RWPE1 (cell line): ENCODE measurements around the gene POLR1A.

Experiments
- CTCF ChIA-PET: fragments of 350-600 bp; sonication (Branson Sonifier 250); formaldehyde crosslinking; extraction: SDS; loops from one replicate; lab custom pipeline; 2021; lab: Yijun Ruan, JAX
- POLR2A ChIA-PET: fragments of 400-600 bp; formaldehyde crosslinking; extraction: SDS; loops from one replicate; lab custom pipeline; 2020; ENCODE audit warnings: antibody characterized with exemption; ENCODE audit not compliant: low non-redundant PET; lab: Yijun Ruan, JAX
- DNase-seq: peaks from one replicate; pipeline ENCODE4 v3.0.0; 2012; ENCODE audit warnings: low spot score
- H3K27ac ChIP-seq: fragments of 450-650 bp; 2 replicates; pipeline ENCODE4 v1.5.1; 2017
- CTCF ChIP-seq: fragments of 450-650 bp; conservative IDR thresholded peaks from 2 replicates; pipeline ENCODE4 v1.5.1; 2017; ENCODE audit warnings: low read depth, mild to moderate bottlenecking

Gene POLR1A

GRCh38 chr2:86048888-86049287 is 56.8 kb downstream of the POLR1A start:
- TF ChIP-seq CTCF, result no peak
- POLR2A ChIA-PET, result no interaction called here
- H3K27ac ChIP-seq, result no peak overlapping the region
- DNase-seq, result no peak
- CTCF ChIA-PET, result interaction anchor here (1.1 kb wide), 1 partner anchor 161 kb away, joined by 3 read pairs; no protein-coding TSS in a partner anchor

DNA sequence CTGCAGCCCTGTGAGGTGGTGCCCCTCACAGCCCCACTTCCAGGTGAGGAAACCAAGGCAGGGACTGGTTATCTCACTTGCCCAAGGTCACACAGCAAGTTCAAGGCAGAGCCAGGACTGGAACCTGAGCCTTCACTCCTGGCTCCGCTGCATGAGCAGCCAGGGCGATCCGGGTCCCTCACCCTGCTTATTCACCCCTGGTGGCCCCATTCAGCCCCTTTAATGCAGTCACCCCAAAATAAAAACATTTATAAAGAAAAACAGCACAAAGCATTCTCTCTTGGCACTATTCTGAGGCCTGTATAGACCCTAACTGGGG is 57.3 kb downstream of the POLR1A start:
- no peak for TF ChIP-seq CTCF
- CTCF ChIA-PET, result interaction anchor here (1.1 kb wide), 1 partner anchor 160 kb away, joined by 3 read pairs; no protein-coding TSS in a partner anchor
- H3K27ac ChIP-seq, result peak overlapping the region; percentile 14; the same call in 1 of the 2 replicates
- POLR2A ChIA-PET, result no interaction called here
- DNase-seq, result no peak

- ChIA-PET POLR2A (no interaction called here), CTCF (interaction anchor here (1.1 kb wide), 1 partner anchor 160 kb away, joined by 3 read pairs; no protein-coding TSS in a partner anchor)
- DNase-seq, result no peak
- H3K27ac ChIP-seq, result peak overlapping the region; percentile 14; the same call in 1 of the 2 replicates
- TF ChIP-seq CTCF, result no peak
Observed at GRCh38 chr2:86047575-86048382, 57.9 kb downstream of the POLR1A start.

DNA sequence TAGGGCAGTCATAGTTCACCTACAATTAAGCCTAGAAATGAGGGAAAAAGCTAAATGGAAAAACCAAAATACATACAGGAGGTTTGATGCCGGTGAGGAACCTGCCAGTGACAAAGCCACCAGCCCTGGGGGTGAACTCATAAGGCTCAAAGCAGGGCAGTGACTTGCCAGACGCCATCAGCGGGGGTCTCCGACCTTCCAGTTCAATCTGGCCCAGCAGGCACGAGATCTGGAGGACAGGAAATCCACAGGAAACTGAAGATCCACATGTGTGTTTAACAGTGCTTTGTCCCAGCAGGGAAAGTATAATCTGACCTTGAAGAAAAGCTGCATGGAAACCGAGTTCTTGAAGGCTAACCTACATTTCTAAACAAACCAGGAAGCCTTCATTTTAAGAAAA is 60.1 kb downstream of the POLR1A start:
- ChIA-PET CTCF (interaction anchor here (1.0 kb wide), 1 partner anchor 34 kb away, joined by 3 read pairs; no protein-coding TSS in a partner anchor), POLR2A (no interaction called here)
- no peak overlapping the region for H3K27ac ChIP-seq
- no peak for TF ChIP-seq CTCF
- no peak for DNase-seq

DNA sequence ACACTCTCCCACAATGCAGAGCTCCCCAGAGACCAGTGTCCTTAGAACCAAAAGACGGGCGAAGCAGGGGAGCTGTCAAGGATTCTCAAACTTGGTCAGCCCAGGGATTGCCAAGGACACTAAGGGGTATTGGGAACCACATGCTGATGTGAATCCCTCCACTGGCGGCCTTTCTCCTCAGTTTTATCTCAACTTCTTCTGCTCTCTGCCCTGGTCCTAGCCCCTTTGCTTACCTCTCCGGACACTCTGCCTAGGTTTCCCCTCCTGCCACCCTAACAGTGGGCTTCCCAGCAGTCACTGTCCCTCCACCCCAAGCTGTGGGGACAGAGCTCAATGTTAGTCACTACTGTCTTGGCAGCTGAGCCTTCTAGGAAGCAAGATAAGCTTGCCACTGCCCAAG is 61.1 kb downstream of the POLR1A start:
- DNase-seq, result no peak
- ChIA-PET POLR2A (no interaction called here), CTCF (interaction anchor here (0.6 to 0.8 kb wide), 2 partner anchors 134 to 155 kb away, joined by 5 to 8 read pairs; no protein-coding TSS in a partner anchor)
- no peak for TF ChIP-seq CTCF
- no peak overlapping the region for H3K27ac ChIP-seq

- POLR2A ChIA-PET, result no interaction called here
- CTCF ChIA-PET, result interaction anchor here (1.1 kb wide), 1 partner anchor 314 kb away, joined by 3 read pairs; no protein-coding TSS in a partner anchor
- H3K27ac ChIP-seq, result no peak overlapping the region
- no peak for TF ChIP-seq CTCF
- DNase-seq, result no peak
Observed at GRCh38 chr2:86044045-86044444, 61.6 kb downstream of the POLR1A start.
